IPS-18a (cell line): ENCODE data around the gene TEX12.

Source experiments
- H3K27ac ChIP-seq: one replicate; pipeline ENCODE4 v1.5.1; 2013; ENCODE audit warnings: low read length
- H3K27me3 ChIP-seq: one replicate; pipeline ENCODE4 v1.6.1; 2013; ENCODE audit warnings: mild to moderate bottlenecking, low read length; ENCODE audit not compliant: control insufficient read depth, insufficient read depth
- H3K36me3 ChIP-seq: one replicate; pipeline ENCODE4 v1.6.1; 2013; ENCODE audit warnings: low read depth, low read length; ENCODE audit not compliant: control insufficient read depth
- H3K4me1 ChIP-seq: one replicate; pipeline ENCODE4 v1.6.1; 2013; ENCODE audit warnings: low read depth, low read length; ENCODE audit not compliant: control insufficient read depth
- H3K4me3 ChIP-seq: one replicate; pipeline ENCODE4 v1.5.1; 2013; ENCODE audit warnings: low read length
- H3K9ac ChIP-seq: one replicate; pipeline ENCODE4 v1.6.1; 2013; ENCODE audit warnings: mild to moderate bottlenecking, low read length, moderate library complexity
- H3K9me3 ChIP-seq: one replicate; pipeline ENCODE4 v1.6.1; 2013; ENCODE audit warnings: low read depth, low read length; ENCODE audit not compliant: control insufficient read depth

Gene TEX12, protein sequence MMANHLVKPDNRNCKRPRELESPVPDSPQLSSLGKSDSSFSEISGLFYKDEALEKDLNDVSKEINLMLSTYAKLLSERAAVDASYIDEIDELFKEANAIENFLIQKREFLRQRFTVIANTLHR

DNA sequence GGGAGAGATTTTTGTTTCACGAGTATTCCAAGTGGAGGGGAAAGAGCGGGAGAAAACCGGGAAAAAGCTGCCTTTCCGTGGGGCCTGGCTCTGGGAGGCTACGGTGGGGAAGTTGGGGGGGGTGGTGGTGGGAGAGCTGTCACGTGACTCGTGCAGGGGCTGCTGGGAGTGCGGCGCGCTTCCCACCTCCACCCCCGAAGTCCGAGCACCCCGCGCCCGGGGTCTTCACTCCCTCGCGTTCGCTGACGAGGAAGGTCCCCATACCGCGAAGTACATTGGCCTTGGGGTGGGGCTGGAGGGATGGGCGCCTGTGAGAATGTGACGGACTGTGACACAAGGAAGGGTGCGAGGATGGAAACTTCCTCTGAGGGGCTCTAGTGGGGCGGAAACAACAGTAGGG is at the start of gene TEX12:
TEX12 (plus strand) TSS at position 228 of the 400 bp plus-strand sequence. CDS start 1,897 bp downstream, outside the sequence.
- Histone ChIP-seq H3K9ac (no peak within 1 kb of the TSS), H3K27me3 (no peaks in the 10 kb centered on the region), H3K9me3 (no peaks in the 10 kb centered on the region), H3K27ac (no peak within 1 kb of the TSS), H3K36me3 (no peaks in the 10 kb centered on the region), H3K4me1 (peaks cover 4% of the 10 kb centered on the region), H3K4me3 (no peak within 1 kb of the TSS)

DNA sequence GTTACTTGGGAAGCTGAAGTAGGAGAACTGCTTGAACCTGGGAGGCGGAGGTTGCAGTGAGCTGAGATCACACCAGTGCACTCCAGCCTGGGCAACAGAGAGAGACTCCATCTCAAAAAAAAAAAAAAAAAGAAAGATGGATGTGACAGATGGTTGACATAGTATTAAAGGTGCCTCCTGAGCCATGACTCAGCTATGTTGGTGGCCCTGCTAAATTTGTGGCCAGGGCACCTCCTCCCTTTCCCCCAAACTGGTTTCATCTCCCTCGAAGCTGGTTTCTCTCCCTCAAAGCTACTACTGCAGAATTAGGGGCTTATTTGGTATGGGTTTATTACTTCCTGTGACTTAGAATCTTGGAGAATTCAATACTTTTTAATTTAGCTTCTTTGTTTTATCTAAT is 49.0 kb upstream of the TEX12 start:
- no peaks in the 10 kb centered on the region for H3K4me1 ChIP-seq
- H3K27ac ChIP-seq: no peak overlapping the region
- H3K9me3 ChIP-seq: no peaks in the 10 kb centered on the region
- H3K9ac ChIP-seq: no peak overlapping the region
- no peaks in the 10 kb centered on the region for H3K27me3 ChIP-seq
- no peaks in the 10 kb centered on the region for H3K36me3 ChIP-seq
- no peak overlapping the region for H3K4me3 ChIP-seq

DNA sequence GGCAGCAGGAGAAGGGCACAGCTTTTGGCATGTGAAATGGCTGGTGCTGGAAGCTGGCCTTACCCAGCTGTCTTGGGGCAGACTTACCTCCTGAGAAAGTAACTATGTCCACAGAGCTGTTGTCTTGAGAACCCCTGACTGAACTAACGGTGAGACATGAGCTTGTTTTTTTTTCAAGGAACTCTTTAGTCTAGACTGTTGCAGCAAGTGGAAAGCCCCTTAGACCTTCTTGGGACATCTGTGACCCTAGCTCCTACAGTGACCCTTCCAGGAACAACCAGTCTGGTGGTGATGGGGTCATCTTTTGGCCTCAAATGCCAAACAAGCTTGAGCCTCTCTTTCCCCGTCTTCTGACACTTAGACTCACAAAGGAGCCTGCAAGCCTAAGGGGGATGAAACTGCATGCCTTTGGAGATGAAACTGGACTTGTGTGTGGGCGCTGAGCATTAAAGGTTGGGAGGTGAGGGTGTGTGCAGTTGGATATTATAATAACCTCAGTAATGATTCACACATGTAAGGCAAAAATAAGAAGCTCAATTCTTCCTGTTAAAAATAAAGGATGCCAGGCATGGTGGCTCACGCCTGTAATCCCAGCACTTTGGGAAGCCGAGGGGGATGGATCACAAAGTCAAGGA is 45.1 kb upstream of the TEX12 start:
- H3K9ac ChIP-seq: no peak overlapping the region
- no peaks in the 10 kb centered on the region for H3K27me3 ChIP-seq
- H3K27ac ChIP-seq: no peak overlapping the region
- H3K4me3 ChIP-seq: no peak overlapping the region
- no peaks in the 10 kb centered on the region for H3K9me3 ChIP-seq
- no peaks in the 10 kb centered on the region for H3K36me3 ChIP-seq
- no peaks in the 10 kb centered on the region for H3K4me1 ChIP-seq

DNA sequence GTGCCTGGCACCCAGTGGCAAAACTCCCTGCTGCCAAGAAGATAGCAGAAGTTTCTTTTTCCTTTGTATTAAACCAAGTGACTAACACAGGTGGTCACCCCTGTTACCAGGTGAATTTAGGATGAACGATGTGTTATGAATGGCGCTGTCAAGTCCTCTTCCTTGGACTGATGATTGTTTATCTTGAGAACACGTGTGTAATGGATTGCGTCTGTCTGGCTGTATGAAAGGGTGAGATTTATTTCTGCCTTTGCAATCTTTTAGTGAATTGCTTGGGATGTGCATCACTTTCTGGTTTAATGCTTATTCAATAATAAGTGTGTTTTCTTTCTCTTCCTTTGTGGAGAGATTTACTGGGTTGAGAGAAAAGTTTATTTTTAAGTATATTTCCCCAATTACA is 44.0 kb upstream of the TEX12 start:
- Histone ChIP-seq H3K27ac (no peak overlapping the region), H3K27me3 (no peaks in the 10 kb centered on the region)

DNA sequence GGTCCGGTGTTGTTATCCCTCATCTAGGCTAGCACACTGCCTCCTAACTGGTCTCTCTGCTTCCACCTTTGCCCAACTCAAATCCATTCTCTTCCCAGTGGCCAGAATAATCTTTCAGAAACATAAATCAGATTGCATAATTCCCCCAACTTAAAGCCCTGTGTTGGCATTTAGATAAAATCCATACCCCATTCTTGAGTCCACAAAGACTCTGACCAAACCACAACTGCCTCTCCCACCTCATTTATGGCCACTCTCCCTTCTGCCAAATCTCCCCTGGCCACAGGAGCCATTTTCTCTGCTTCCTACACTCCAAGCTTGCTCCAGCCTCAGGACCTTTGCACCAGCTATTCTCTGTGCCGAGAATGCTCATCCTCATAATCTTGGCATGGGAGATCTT is 40.1 kb upstream of the TEX12 start:
- no peaks in the 10 kb centered on the region for H3K27me3 ChIP-seq
- no peaks in the 10 kb centered on the region for H3K4me1 ChIP-seq
- H3K4me3 ChIP-seq: no peak overlapping the region
- no peaks in the 10 kb centered on the region for H3K9me3 ChIP-seq
- H3K27ac ChIP-seq: no peak overlapping the region
- H3K36me3 ChIP-seq: no peaks in the 10 kb centered on the region
- no peak overlapping the region for H3K9ac ChIP-seq

More for the DNA sequence above, 44.0 kb upstream of the TEX12 start:
- H3K4me1 ChIP-seq: no peaks in the 10 kb centered on the region
- H3K9me3 ChIP-seq: no peaks in the 10 kb centered on the region
- H3K36me3 ChIP-seq: no peaks in the 10 kb centered on the region
- no peak overlapping the region for H3K9ac ChIP-seq
- H3K4me3 ChIP-seq: no peak overlapping the region

DNA sequence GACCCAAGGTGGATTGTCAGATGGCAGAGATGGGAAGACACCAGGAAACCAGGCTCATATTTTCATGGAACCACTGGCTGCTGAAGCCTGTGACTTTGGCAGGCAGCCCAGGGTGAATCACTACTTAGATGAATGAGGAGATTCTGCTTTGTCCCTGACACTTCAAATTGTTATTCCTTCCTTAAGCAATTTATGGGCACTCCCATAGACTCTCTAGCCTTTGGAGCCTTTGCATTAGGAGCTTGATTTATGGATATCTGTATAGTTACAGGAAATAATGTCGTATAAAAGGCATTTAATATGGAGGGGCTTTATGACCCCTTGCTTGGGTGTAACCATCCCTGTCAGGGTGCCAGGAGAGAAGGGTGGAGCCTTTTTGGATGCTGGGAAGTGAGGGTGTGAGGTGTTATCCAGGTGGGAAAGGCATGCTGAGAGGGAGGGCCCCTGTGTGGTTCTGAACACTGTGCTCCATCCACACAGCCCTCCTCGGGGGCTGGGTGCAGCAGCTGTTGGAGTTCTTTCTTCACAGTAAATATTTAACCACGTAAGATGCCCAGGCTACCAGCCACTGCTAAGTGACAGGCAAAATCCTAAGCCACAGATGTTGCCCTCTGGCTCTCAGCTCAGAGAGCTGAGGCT is 38.6 kb upstream of the TEX12 start:
- H3K27me3 ChIP-seq: no peaks in the 10 kb centered on the region
- H3K9me3 ChIP-seq: no peaks in the 10 kb centered on the region
- H3K4me1 ChIP-seq: no peaks in the 10 kb centered on the region
- no peak overlapping the region for H3K9ac ChIP-seq
- no peaks in the 10 kb centered on the region for H3K36me3 ChIP-seq
- H3K4me3 ChIP-seq: no peak overlapping the region
- no peak overlapping the region for H3K27ac ChIP-seq

DNA sequence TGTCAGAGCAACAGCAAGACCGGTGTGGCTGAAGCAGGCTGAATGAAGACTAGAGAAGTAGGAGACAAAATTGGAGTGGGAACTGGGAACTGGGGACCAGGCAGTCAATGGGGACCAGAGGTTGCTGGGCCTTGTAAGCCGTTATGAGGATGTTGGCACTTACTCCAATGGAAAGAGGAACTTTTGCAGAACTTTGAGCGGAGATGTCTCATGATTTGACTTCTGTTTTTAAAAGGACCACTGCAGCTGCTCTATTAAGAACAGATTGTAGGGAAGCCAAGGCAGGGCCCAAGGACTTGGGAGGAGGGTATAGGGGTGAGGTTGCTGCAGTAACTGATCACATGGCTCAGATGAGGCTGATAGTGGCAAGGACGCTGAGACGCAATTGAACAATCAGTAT is 37.5 kb upstream of the TEX12 start:
- Histone ChIP-seq H3K27ac (no peak overlapping the region), H3K27me3 (no peaks in the 10 kb centered on the region), H3K9ac (no peak overlapping the region), H3K4me3 (no peak overlapping the region), H3K36me3 (no peaks in the 10 kb centered on the region), H3K4me1 (no peaks in the 10 kb centered on the region), H3K9me3 (no peaks in the 10 kb centered on the region)

DNA sequence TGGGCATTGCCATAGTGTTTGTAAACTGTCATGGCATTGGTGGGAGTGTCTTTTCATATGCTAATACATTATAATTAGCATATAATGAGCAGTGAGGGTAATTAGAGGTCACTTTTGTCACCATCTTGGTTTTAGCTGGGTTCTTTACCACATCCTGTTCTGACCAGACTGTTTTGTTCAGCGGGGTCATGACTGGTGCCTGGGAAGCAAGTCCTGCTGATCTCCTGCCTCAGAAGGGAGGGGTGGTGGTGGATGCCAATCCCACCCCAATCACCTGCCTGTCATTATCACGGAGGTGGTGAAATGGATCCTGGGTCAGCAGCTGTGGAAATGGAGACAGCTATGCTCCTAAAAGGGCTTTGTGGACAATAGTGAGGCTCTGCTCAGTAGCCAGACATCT is 34.4 kb upstream of the TEX12 start:
- no peaks in the 10 kb centered on the region for H3K9me3 ChIP-seq
- no peaks in the 10 kb centered on the region for H3K36me3 ChIP-seq
- H3K27ac ChIP-seq: no peak overlapping the region
- H3K27me3 ChIP-seq: no peaks in the 10 kb centered on the region
- no peak overlapping the region for H3K4me3 ChIP-seq
- H3K4me1 ChIP-seq: no peaks in the 10 kb centered on the region
- no peak overlapping the region for H3K9ac ChIP-seq

DNA sequence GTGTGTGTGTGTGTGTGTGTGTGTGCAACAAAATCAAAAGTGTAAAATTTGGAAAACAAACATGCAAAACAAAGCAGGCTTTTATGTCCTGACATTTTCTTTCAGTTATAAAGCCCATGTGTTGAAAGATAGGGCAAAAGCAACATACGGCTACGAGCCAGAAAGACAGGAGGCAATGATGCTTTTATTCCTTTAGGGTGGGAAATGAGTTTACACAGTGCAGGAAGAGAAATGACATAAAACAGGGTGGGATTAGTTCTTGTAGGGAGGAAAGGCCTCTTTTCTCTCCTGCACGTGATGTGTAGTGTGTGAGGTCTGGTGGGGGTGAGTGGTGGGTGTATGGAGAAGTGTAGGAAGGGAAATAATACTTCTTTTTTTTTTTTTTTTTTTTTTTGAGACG is 32.7 kb upstream of the TEX12 start:
- Histone ChIP-seq H3K4me1 (no peaks in the 10 kb centered on the region), H3K36me3 (no peaks in the 10 kb centered on the region), H3K4me3 (no peak overlapping the region), H3K9me3 (no peaks in the 10 kb centered on the region), H3K27ac (no peak overlapping the region), H3K27me3 (no peaks in the 10 kb centered on the region), H3K9ac (no peak overlapping the region)

DNA sequence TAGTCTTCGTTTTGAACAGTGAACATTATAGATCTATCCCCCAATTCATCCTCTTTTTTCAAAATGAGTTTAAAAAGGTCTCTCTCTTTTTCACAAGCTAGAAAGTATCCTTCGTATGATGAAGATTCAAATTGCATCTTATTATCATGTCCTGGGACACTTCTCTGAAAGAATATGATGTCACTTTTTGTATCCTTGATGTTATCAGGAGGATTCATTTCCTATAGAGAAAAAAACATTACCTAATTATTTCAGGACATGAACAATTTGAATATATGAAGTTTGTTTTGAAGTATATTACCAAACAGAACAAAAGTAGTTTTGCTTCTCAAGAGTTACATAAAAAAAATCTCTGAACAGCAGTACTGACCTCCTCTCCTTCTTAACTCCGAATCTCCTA is 23.6 kb upstream of the TEX12 start:
- Histone ChIP-seq H3K4me3 (no peak overlapping the region), H3K27ac (no peak overlapping the region), H3K36me3 (no peaks in the 10 kb centered on the region), H3K27me3 (no peaks in the 10 kb centered on the region), H3K9ac (no peak overlapping the region), H3K4me1 (no peaks in the 10 kb centered on the region), H3K9me3 (no peaks in the 10 kb centered on the region)

DNA sequence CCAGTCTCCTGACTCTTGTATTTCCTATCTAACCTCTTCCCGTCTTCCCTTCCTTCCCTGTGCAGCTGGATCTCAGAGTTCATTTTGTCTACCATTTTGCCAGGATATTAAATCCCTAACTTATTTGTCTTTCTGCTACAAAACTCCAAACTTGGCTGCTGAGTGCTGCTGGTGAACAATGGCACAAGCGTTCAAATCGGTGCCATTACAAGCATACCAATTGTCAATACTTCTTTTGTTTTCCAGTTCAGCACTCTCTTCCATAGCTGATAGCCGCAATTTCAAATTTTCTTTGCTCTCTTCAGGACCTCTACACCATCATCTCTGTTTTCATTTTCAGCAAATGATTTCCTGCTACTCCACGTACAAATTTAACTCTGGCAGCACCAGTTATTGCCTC is 16.7 kb upstream of the TEX12 start:
- Histone ChIP-seq H3K27me3 (no peaks in the 10 kb centered on the region), H3K9ac (no peak overlapping the region), H3K9me3 (no peaks in the 10 kb centered on the region), H3K4me1 (no peaks in the 10 kb centered on the region), H3K27ac (no peak overlapping the region), H3K4me3 (no peak overlapping the region), H3K36me3 (no peaks in the 10 kb centered on the region)
